IPS-NIHi11 (cell line): ENCODE data around the gene AKAP6.

Experiments
- DNase-seq: peaks from one replicate; pipeline ENCODE4 v3.0.0; 2012; ENCODE audit warnings: mixed read lengths, low spot score

The AKAP6 gene

GRCh38 chr14:32710231-32710671 is 381.2 kb downstream of the AKAP6 start:
- DNase-seq: no peak

GRCh38 chr14:32710731-32711680 is 381.9 kb downstream of the AKAP6 start:
- peak; percentile 54 for DNase-seq

- DNase-seq: no peak
Measured at GRCh38 chr14:32713856-32714255, 384.8 kb downstream of the AKAP6 start.

- no peak for DNase-seq
Measured at GRCh38 chr14:32719601-32720000, 390.5 kb downstream of the AKAP6 start.

- no peak for DNase-seq
Measured at GRCh38 chr14:32720927-32721326, 391.8 kb downstream of the AKAP6 start.

- no peak for DNase-seq
Measured at GRCh38 chr14:32722631-32723183, 393.6 kb downstream of the AKAP6 start.

GRCh38 chr14:32724867-32725471 is 395.9 kb downstream of the AKAP6 start:
- DNase-seq: peak; percentile 60

GRCh38 chr14:32726516-32726915 is 397.4 kb downstream of the AKAP6 start:
- DNase-seq: no peak

GRCh38 chr14:32727832-32728231 is 398.7 kb downstream of the AKAP6 start:
- no peak for DNase-seq

- no peak for DNase-seq
Measured at GRCh38 chr14:32728526-32728925, 399.4 kb downstream of the AKAP6 start.

- no peak for DNase-seq
Measured at GRCh38 chr14:32728976-32729375, 399.9 kb downstream of the AKAP6 start.

GRCh38 chr14:32731249-32731648 is 402.2 kb downstream of the AKAP6 start:
- DNase-seq: no peak

GRCh38 chr14:32733015-32733414 is 403.9 kb downstream of the AKAP6 start:
- DNase-seq: no peak

GRCh38 chr14:32734261-32734660 is 405.2 kb downstream of the AKAP6 start:
- no peak for DNase-seq

GRCh38 chr14:32737621-32738020 is 408.5 kb downstream of the AKAP6 start:
- DNase-seq: no peak

GRCh38 chr14:32738206-32738871 is 409.2 kb downstream of the AKAP6 start:
- no peak for DNase-seq

GRCh38 chr14:32744811-32745445 is 415.8 kb downstream of the AKAP6 start:
- no peak for DNase-seq

GRCh38 chr14:32754209-32754608 is 425.1 kb downstream of the AKAP6 start:
- DNase-seq: no peak

- DNase-seq: no peak
Measured at GRCh38 chr14:32756173-32756572, 427.1 kb downstream of the AKAP6 start.

GRCh38 chr14:32756775-32757174 is 427.7 kb downstream of the AKAP6 start:
- DNase-seq: no peak

GRCh38 chr14:32757568-32757967 is 428.5 kb downstream of the AKAP6 start:
- DNase-seq: no peak

- peak; percentile 10 for DNase-seq
Measured at GRCh38 chr14:32761381-32761968, 432.4 kb downstream of the AKAP6 start.
